GM18868 (cell line): ENCODE data around the gene RC3H1.
"Not testable (repeated sequence)": the region's sequence is repeated elsewhere in the genome, so short reads cannot be mapped to it uniquely, and the experiment has no call there.

ENCODE experiments used
- ATAC-seq: cut with Tn5 transposase; IDR thresholded peaks from one replicate; pipeline ENCODE4 v1.9.1; 2021; ENCODE audit warnings: mild to moderate bottlenecking, moderate library complexity; ENCODE audit not compliant: unreplicated experiment

The RC3H1 gene

DNA sequence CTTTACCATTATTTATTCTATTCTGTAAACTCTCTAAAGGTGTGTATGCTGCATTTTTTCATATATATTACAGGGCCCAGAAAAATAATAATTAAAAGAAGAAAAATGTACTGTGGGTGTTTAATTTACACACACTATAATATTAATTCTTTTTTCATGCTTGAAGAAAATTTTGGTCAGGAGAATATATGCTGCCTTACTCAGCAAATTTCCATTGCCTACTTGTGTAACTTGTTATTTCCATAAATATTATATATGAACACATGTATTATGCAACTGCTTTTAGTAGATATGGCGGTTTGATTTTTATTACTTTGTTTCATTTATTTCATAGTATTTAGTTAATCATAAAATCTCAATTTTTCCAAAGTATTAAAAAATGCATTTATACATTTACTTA, 58.7 kb downstream of the RC3H1 start:
- ATAC-seq = no peak

- no peak for ATAC-seq
Observed at GRCh38 chr1:173960625-173961024, 61.5 kb downstream of the RC3H1 start.

- ATAC-seq = no peak
Observed at GRCh38 chr1:173954179-173954578, 68.0 kb downstream of the RC3H1 start.

DNA sequence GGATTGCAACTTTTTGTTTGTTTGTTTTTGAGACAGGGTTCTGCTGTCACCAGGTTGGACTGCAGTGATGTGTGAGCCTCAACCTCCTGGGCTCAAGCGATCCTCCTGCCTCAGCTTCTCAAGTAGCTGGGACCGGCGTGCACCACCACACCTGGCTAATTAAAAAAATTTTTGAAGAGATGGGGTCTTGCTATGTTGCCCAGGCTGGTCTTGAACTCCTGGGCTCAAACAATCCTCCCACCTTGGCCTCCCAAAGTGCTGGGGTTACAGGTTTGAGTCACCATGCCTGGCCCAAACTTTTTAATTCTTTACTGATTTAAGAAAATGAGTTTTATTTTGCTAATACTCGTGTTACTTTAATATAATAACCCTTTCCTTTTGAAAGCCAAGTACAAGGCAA, 73.6 kb downstream of the RC3H1 start:
- ATAC-seq = no peak

DNA sequence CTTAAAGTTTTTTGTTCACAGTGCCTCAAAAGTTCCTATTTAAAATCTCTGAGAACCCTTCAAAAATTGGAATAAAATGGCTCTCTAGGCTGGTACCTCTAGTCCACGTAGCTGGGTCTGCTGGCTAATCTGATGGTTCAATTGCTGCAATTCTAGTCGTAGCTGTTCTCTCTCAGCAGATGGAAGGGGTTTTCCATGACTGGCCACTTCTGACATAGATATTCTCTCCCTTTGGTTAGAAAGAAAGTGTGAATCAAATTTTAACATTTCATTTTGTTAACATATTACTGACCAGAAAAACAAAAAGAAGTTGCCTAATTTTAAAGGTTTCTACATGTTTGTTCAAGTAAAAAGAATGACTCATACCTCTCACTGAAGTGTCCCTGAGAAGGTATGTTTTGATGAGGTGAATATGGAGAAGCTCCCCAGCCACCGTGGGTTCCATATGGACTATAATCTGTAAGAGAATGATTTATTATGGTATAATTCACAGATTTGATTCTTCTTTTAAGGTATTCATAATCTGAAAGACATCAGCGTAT, 75.7 kb downstream of the RC3H1 start:
- no peak for ATAC-seq

GRCh38 chr1:173937062-173937461, 85.1 kb downstream of the RC3H1 start:
- no peak for ATAC-seq

- ATAC-seq = no peak
Observed at GRCh38 chr1:173934440-173934839, 87.7 kb downstream of the RC3H1 start.

DNA sequence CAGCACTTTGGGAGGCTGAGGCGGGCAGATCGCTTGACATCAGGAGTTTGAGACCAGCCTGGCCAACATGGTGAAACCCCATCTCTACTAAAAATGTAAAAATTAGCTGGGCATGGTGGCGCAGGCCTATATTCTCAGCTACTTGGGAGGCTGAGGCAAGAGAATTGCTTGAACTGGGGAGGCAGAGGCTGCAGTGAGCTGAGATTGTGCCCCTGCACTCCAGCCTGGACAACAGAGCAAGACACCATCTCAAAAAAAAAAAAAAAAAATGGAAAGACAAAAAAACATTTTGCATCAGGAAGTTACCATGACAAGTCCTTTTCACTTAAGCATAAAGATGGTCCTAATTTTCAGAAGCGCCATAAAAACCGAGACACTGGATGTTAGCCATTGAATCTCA, 91.6 kb downstream of the RC3H1 start:
- not testable (repeated sequence) for ATAC-seq

DNA sequence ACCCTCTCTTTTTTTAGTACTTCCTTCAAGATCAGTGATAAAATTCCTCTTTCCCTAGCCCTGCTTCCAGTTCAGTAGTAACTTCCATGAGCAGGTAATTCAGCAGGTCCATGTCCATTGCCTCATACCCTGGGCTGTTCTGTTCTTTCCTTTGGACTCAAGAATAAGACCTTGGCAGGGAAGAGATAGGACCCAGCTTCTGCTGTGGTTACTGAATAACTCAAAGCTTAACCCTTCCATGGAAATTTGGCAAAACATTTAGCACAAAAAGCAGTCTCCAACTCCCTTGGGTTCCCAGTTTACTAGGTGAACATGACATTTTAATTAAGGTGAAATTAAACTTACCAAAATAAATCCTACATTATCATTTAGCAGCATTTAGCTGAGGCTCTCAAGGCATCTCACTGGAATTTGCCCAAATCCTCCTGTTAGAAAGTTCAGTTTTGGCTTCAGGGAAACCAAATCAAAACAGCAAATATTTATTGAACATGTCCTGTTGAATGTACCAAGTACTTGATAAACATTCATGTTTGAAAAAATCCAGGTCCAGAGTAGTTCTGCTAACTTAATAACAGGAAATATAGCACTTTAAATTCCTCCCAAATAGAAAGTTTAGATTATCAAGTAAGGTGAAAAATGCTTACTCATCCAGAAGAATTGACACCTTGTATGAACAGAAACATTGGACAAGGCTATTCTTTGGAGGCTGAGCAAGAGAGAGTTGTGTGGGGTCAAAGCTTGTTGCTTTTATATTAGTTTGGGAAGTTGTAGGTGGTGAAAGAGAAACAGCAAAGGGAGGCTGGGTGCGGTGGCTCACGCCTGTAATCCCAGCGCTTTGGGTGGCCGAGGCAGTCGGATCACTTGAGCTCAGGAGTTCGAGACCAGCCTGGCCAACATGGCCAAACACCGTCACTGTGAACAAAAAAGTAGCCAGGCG, 96.6 kb downstream of the RC3H1 start:
- ATAC-seq = no peak

DNA sequence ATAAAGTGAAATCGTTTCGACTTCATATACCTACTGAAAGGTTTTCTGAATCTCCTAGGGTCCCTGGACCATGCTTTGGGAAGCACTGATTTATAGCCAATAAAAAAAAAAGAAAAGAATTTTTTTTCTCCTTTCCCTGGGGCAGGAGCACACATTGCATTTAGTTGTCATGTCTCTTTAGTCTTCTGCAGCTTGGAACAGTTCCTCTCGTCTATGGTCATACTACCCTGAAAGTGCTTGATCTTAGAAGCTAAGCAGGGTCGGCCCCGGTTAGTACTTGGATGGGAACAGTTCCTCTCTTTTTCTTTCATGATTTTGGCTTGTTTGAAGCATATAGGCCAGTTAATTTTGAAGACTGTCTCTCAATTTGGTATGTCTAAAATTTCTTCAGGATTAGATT, 101.3 kb downstream of the RC3H1 start:
- no peak for ATAC-seq

GRCh38 chr1:173917635-173918493, 104.3 kb downstream of the RC3H1 start:
- ATAC-seq = no peak

- ATAC-seq = no peak
Observed at GRCh38 chr1:173917149-173917548, 105.0 kb downstream of the RC3H1 start, which contains the start of gene SERPINC1. TSS of gene SERPINC1 (minus strand) at chr1:173917327. CDS start at chr1:173917259, 68 bp downstream.

DNA sequence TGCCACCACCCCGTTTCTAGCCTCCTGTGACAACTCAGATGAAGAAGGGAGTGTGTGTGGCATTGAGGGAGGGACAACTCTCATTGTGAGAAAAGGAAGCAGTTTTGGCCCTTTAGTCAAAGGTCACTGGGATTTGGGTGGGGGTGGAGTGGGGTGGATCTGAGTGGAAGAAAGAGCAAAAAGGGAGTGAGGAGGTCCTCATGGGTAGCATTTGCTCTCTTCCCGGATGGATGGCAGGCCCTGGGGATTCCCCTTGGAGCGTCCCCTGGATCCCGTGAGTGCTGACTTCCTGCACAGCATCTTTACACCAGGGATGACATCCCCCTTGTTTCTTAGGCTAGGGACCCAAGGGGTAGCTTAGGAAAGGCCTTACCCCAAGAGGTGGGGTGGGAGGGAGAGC, 105.5 kb downstream of the RC3H1 start:
- no peak for ATAC-seq

- no peak for ATAC-seq
Observed at GRCh38 chr1:173915596-173915995, 106.6 kb downstream of the RC3H1 start.

- no peak for ATAC-seq
Observed at GRCh38 chr1:173914366-173914871, 107.7 kb downstream of the RC3H1 start.

- no peak for ATAC-seq
Observed at GRCh38 chr1:173913111-173913510, 109.0 kb downstream of the RC3H1 start.

GRCh38 chr1:173903827-173904531, 118.2 kb downstream of the RC3H1 start:
- ATAC-seq = no peak

- no peak for ATAC-seq
Observed at GRCh38 chr1:173900992-173901391, 121.2 kb downstream of the RC3H1 start.

DNA sequence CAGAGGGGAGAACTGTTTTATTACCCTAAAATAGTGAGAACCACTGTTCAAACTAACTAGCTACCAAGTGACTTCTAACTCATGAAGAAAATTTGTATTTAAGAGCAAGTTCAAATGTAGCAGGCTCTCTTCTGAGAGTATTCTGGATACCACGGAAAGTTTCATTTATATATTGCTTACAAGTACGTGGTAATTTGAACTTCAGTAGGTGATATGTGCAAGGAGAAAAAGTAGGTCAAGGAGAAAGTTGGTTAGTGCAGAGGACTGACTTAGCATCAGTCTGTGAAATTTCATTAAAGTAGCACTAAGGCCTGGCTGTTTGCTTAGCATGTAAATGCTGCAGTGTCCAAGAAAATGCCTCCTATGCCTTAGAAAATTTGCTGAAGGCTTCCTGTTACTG, 121.7 kb downstream of the RC3H1 start:
- no peak for ATAC-seq

GRCh38 chr1:173894189-173894588, 128.0 kb downstream of the RC3H1 start:
- no peak for ATAC-seq

GRCh38 chr1:173893611-173894010, 128.5 kb downstream of the RC3H1 start:
- no peak for ATAC-seq
